GM18505 (cell line): ENCODE data around the gene CFAP299.

Experiments
- ATAC-seq: cut with Tn5 transposase; IDR thresholded peaks from one replicate; pipeline ENCODE4 v1.9.1; 2021; ENCODE audit not compliant: unreplicated experiment
- POLR2A ChIP-seq: IDR thresholded peaks from 4 replicates; pipeline ENCODE4 v1.6.1; 2011; ENCODE audit warnings: borderline replicate concordance; ENCODE audit not compliant: insufficient read depth, insufficient read length; ENCODE audit errors: extremely low read depth

The CFAP299 gene

GRCh38 chr4:80459918-80460473, 124.5 kb downstream of the CFAP299 start:
- no peak for ATAC-seq
- TF ChIP-seq POLR2A, result no peak

GRCh38 chr4:80461412-80461811, 125.9 kb downstream of the CFAP299 start:
- no peak for ATAC-seq
- no peak for TF ChIP-seq POLR2A

- TF ChIP-seq POLR2A, result no peak
- ATAC-seq, result peak; percentile 56
Observed at GRCh38 chr4:80462621-80463091, 127.1 kb downstream of the CFAP299 start.

GRCh38 chr4:80463509-80463908, 128.0 kb downstream of the CFAP299 start:
- no peak for TF ChIP-seq POLR2A
- ATAC-seq, result no peak

- TF ChIP-seq POLR2A, result no peak
- no peak for ATAC-seq
Observed at GRCh38 chr4:80465238-80465637, 129.7 kb downstream of the CFAP299 start.

- TF ChIP-seq POLR2A, result no peak
- ATAC-seq, result no peak
Observed at GRCh38 chr4:80465736-80466135, 130.2 kb downstream of the CFAP299 start.

GRCh38 chr4:80466618-80467017, 131.1 kb downstream of the CFAP299 start:
- TF ChIP-seq POLR2A, result no peak
- ATAC-seq, result no peak

- peak; percentile 51 for ATAC-seq
- no peak for TF ChIP-seq POLR2A
Observed at GRCh38 chr4:80471756-80472155, 136.2 kb downstream of the CFAP299 start.

GRCh38 chr4:80475236-80475635, 139.7 kb downstream of the CFAP299 start:
- ATAC-seq, result no peak
- no peak for TF ChIP-seq POLR2A

GRCh38 chr4:80475798-80476197, 140.3 kb downstream of the CFAP299 start:
- TF ChIP-seq POLR2A, result no peak
- ATAC-seq, result no peak

- no peak for ATAC-seq
- TF ChIP-seq POLR2A, result no peak
Observed at GRCh38 chr4:80484712-80485111, 149.2 kb downstream of the CFAP299 start.

- TF ChIP-seq POLR2A, result no peak
- ATAC-seq, result no peak
Observed at GRCh38 chr4:80486603-80487002, 151.1 kb downstream of the CFAP299 start.

GRCh38 chr4:80489798-80490197, 154.3 kb downstream of the CFAP299 start:
- ATAC-seq, result no peak
- no peak for TF ChIP-seq POLR2A

- TF ChIP-seq POLR2A, result no peak
- ATAC-seq, result no peak
Observed at GRCh38 chr4:80492761-80493160, 157.2 kb downstream of the CFAP299 start.

- TF ChIP-seq POLR2A, result no peak
- ATAC-seq, result no peak
Observed at GRCh38 chr4:80495865-80496264, 160.3 kb downstream of the CFAP299 start.
